HL-60/S4 (cell line): ENCODE measurements around the gene PRIMA1.
"Not testable (repeated sequence)": the region's sequence is repeated elsewhere in the genome, so short reads cannot be mapped to it uniquely, and the experiment has no call there.

Experiments used
- in situ Hi-C: fragments of 300-500 bp; cut with MboI; formaldehyde crosslinking; loops from 2 replicates; pipeline ENCODE4 v1.14.3; 2022; ENCODE audit warnings: low sequenced_read_pairs

The PRIMA1 gene

GRCh38 chr14:93788293-93788542 is at the start of gene PRIMA1:
Gene PRIMA1 (minus strand): TSS chr14:93788485. CDS start chr14:93787718, 767 bp downstream.
- in situ Hi-C loops, result no loop called here

- in situ Hi-C loops, result no loop called here
Observed at GRCh38 chr14:93834699-93835371, 46.5 kb upstream of the PRIMA1 start.

GRCh38 chr14:93832665-93833064 is 44.4 kb upstream of the PRIMA1 start:
- in situ Hi-C loops, result no loop called here

- in situ Hi-C loops, result no loop called here
Observed at GRCh38 chr14:93832081-93832480, 43.8 kb upstream of the PRIMA1 start.

GRCh38 chr14:93830753-93831461 is 42.6 kb upstream of the PRIMA1 start:
- in situ Hi-C loops, result no loop called here

GRCh38 chr14:93829839-93830481 is 41.7 kb upstream of the PRIMA1 start:
- in situ Hi-C loops, result no loop called here

- in situ Hi-C loops, result no loop called here
Observed at GRCh38 chr14:93825235-93825553, 36.9 kb upstream of the PRIMA1 start.

- in situ Hi-C loops, result no loop called here
Observed at GRCh38 chr14:93824518-93825234, 36.4 kb upstream of the PRIMA1 start.

- in situ Hi-C loops, result no loop called here
Observed at GRCh38 chr14:93824076-93824475, 35.8 kb upstream of the PRIMA1 start.

- in situ Hi-C loops, result no loop called here
Observed at GRCh38 chr14:93821051-93821450, 32.8 kb upstream of the PRIMA1 start.

- in situ Hi-C loops, result no loop called here
Observed at GRCh38 chr14:93818857-93819256, 30.6 kb upstream of the PRIMA1 start.

- in situ Hi-C loops, result no loop called here
Observed at GRCh38 chr14:93811676-93812075, 23.4 kb upstream of the PRIMA1 start.

GRCh38 chr14:93811020-93811419 is 22.7 kb upstream of the PRIMA1 start:
- in situ Hi-C loops, result no loop called here

GRCh38 chr14:93809491-93810420 is 21.5 kb upstream of the PRIMA1 start:
- in situ Hi-C loops, result not testable (repeated sequence)

GRCh38 chr14:93804654-93805053 is 16.4 kb upstream of the PRIMA1 start:
- in situ Hi-C loops, result no loop called here

- in situ Hi-C loops, result no loop called here
Observed at GRCh38 chr14:93803408-93804318, 15.4 kb upstream of the PRIMA1 start.

- in situ Hi-C loops, result no loop called here
Observed at GRCh38 chr14:93799989-93800921, 12.0 kb upstream of the PRIMA1 start.

GRCh38 chr14:93799617-93799988 is 11.3 kb upstream of the PRIMA1 start:
- in situ Hi-C loops, result no loop called here

GRCh38 chr14:93797536-93797935 is 9.3 kb upstream of the PRIMA1 start:
- in situ Hi-C loops, result no loop called here
